ENCODE data around the gene RAB11FIP3.

The RAB11FIP3 gene

GRCh38 chr16:396605-397004, 28.8 kb upstream of the RAB11FIP3 start:
- TF ChIP-seq EZH2phosphoT487 (IDR thresholded peaks at IDR 0.05; ENCODE audit: low read depth) (no peak), CTCF (IDR thresholded peaks at IDR 0.05; ENCODE audit: low read depth, low read length) (no peak)
- Histone ChIP-seq H3K27me3 (ENCODE audit: low read depth, low read length) (no peaks in the 10 kb centered on the region), H3K36me3 (replicated peaks; ENCODE audit: low read depth, low read length) (peaks cover 6% of the 10 kb centered on the region), H4K20me1 (ENCODE audit: insufficient read depth, low read length) (peaks cover 4% of the 10 kb centered on the region; the same call in 1 of the 2 replicates), H2AFZ (ENCODE audit: low read depth, low read length) (peak overlapping the region; percentile 84), H3K4me1 (ENCODE audit: low read length) (peaks cover 33% of the 10 kb centered on the region), H3K27ac (ENCODE audit: low read length) (peak overlapping the region; percentile 47), H3K4me3 (ENCODE audit: low read length) (peak overlapping the region; percentile 85), H3K4me2 (ENCODE audit: low read length) (peak overlapping the region; percentile 92), H3K9ac (ENCODE audit: low read length) (peak overlapping the region; percentile 83), H3K79me2 (ENCODE audit: low read length) (peaks cover 23% of the 10 kb centered on the region), H3K9me3 (ENCODE audit: insufficient read depth, low read length) (no peaks in the 10 kb centered on the region)

GRCh38 chr16:397135-397661, 28.3 kb upstream of the RAB11FIP3 start, which contains the start of gene NME4:
Gene NME4 (plus strand): TSS chr16:397199. CDS start chr16:397223, 24 bp downstream.
- Histone ChIP-seq H3K79me2 (ENCODE audit: low read length) (peaks cover 23% of the 10 kb centered on the region), H3K36me3 (replicated peaks; ENCODE audit: low read depth, low read length) (peaks cover 6% of the 10 kb centered on the region), H3K27ac (ENCODE audit: low read length) (peak within 1 kb of the TSS; percentile 61), H3K4me1 (ENCODE audit: low read length) (peaks cover 33% of the 10 kb centered on the region), H3K27me3 (ENCODE audit: low read depth, low read length) (no peaks in the 10 kb centered on the region), H2AFZ (ENCODE audit: low read depth, low read length) (peak within 1 kb of the TSS; percentile 84), H3K9ac (ENCODE audit: low read length) (peak within 1 kb of the TSS; percentile 83), H3K4me3 (ENCODE audit: low read length) (peak within 1 kb of the TSS; percentile 85), H4K20me1 (ENCODE audit: insufficient read depth, low read length) (peaks cover 4% of the 10 kb centered on the region; the same call in 1 of the 2 replicates), H3K4me2 (ENCODE audit: low read length) (peak within 1 kb of the TSS; percentile 92), H3K9me3 (ENCODE audit: insufficient read depth, low read length) (no peaks in the 10 kb centered on the region)
- no peak for TF ChIP-seq CTCF (IDR thresholded peaks at IDR 0.05; ENCODE audit: low read depth, low read length)
- no peak for TF ChIP-seq EZH2phosphoT487 (IDR thresholded peaks at IDR 0.05; ENCODE audit: low read depth)

- no peaks in the 10 kb centered on the region for H3K9me3 ChIP-seq (ENCODE audit: insufficient read depth, low read length)
- peak overlapping the region; percentile 40; the same call in 1 of the 2 replicates for H3K27ac ChIP-seq (ENCODE audit: low read length)
- no peaks in the 10 kb centered on the region for H3K27me3 ChIP-seq (ENCODE audit: low read depth, low read length)
- peaks cover 6% of the 10 kb centered on the region for H3K36me3 ChIP-seq (replicated peaks; ENCODE audit: low read depth, low read length)
- H3K79me2 ChIP-seq (ENCODE audit: low read length): peaks cover 27% of the 10 kb centered on the region
- peak overlapping the region; percentile 58 for H3K4me3 ChIP-seq (ENCODE audit: low read length)
- no peak overlapping the region for H2AFZ ChIP-seq (ENCODE audit: low read depth, low read length)
- no peak overlapping the region for H3K9ac ChIP-seq (ENCODE audit: low read length)
- peaks cover 4% of the 10 kb centered on the region; the same call in 1 of the 2 replicates for H4K20me1 ChIP-seq (ENCODE audit: insufficient read depth, low read length)
- TF ChIP-seq EZH2phosphoT487 (IDR thresholded peaks at IDR 0.05; ENCODE audit: low read depth): no peak
- no peak for TF ChIP-seq CTCF (IDR thresholded peaks at IDR 0.05; ENCODE audit: low read depth, low read length)
- H3K4me1 ChIP-seq (ENCODE audit: low read length): peaks cover 37% of the 10 kb centered on the region
- peak overlapping the region; percentile 53 for H3K4me2 ChIP-seq (ENCODE audit: low read length)
Observed at GRCh38 chr16:397736-398332, 27.6 kb upstream of the RAB11FIP3 start.

GRCh38 chr16:398561-399339, 26.7 kb upstream of the RAB11FIP3 start:
- peaks cover 4% of the 10 kb centered on the region; the same call in 1 of the 2 replicates for H4K20me1 ChIP-seq (ENCODE audit: insufficient read depth, low read length)
- no peak overlapping the region for H2AFZ ChIP-seq (ENCODE audit: low read depth, low read length)
- no peaks in the 10 kb centered on the region for H3K27me3 ChIP-seq (ENCODE audit: low read depth, low read length)
- peaks cover 27% of the 10 kb centered on the region for H3K79me2 ChIP-seq (ENCODE audit: low read length)
- peak overlapping the region; percentile 53 for H3K4me2 ChIP-seq (ENCODE audit: low read length)
- TF ChIP-seq EZH2phosphoT487 (IDR thresholded peaks at IDR 0.05; ENCODE audit: low read depth): no peak
- TF ChIP-seq CTCF (IDR thresholded peaks at IDR 0.05; ENCODE audit: low read depth, low read length): no peak
- no peaks in the 10 kb centered on the region for H3K9me3 ChIP-seq (ENCODE audit: insufficient read depth, low read length)
- H3K4me1 ChIP-seq (ENCODE audit: low read length): peaks cover 37% of the 10 kb centered on the region
- peaks cover 6% of the 10 kb centered on the region for H3K36me3 ChIP-seq (replicated peaks; ENCODE audit: low read depth, low read length)
- H3K9ac ChIP-seq (ENCODE audit: low read length): no peak overlapping the region
- H3K27ac ChIP-seq (ENCODE audit: low read length): 0 out of 2 replicates have a peak overlapping the region, but pooled peaks have one; percentile 40
- H3K4me3 ChIP-seq (ENCODE audit: low read length): peak overlapping the region; percentile 58; the same call in 1 of the 2 replicates
